Naive thymus-derived CD4-positive, alpha-beta T cell (primary cell): Measurements from ENCODE around the gene BLOC1S2. TPM values are rescaled to one million over a fixed set of nuclear protein-coding genes. Genes with fewer than 3 reads are reported as not detected.
"Not testable (repeated sequence)": the region's sequence is repeated elsewhere in the genome, so short reads cannot be mapped to it uniquely, and the experiment has no call there.

Experiments
- ATAC-seq: fragments of 150-1000 bp; cut with Tn5 transposase; 2 replicates; pipeline ENCODE4 v1.10.0; 2021; ENCODE audit warnings: mild to moderate bottlenecking, moderate library complexity
- CTCF ChIA-PET: fragments of 350-600 bp; sonication (Branson Sonifier 250); formaldehyde crosslinking; loops from one replicate; lab custom pipeline; 2021; ENCODE audit warnings: antibody characterized with exemption; lab: Charles Lee
- POLR2A ChIA-PET: fragments of 350-600 bp; sonication (Branson Sonifier 250); formaldehyde crosslinking; loops from one replicate; lab custom pipeline; 2021; ENCODE audit warnings: antibody characterized with exemption, inconsistent platforms; lab: Charles Lee
- DNase-seq, 9 donors: peaks; one replicate each; pipeline versions ENCODE4 v3.0.0 to v3.0.0-alpha.2; 2020 to 2022; ENCODE audit warnings: mixed read lengths in 1 of 9
- H3K27ac ChIP-seq: one replicate; pipeline ENCODE4 v1.7.0; 2013; ENCODE audit warnings: mild to moderate bottlenecking, low read depth, low read length, moderate library complexity
- H3K27me3 ChIP-seq, 2 donors: one replicate each; pipeline ENCODE4 v1.7.0; 2013; ENCODE audit warnings: low read length in 2 of 2, mild to moderate bottlenecking in 2 of 2, moderate library complexity in 2 of 2; ENCODE audit not compliant: control insufficient read depth in 2 of 2, insufficient read depth in 2 of 2
- H3K36me3 ChIP-seq, 3 experiments: 1 replicate in 2 of 3; 2 replicates in 1 of 3; pipeline ENCODE4 v1.7.0; 2013; ENCODE audit warnings: low read length in 3 of 3, mild to moderate bottlenecking in 3 of 3, moderate library complexity in 1 of 3; ENCODE audit not compliant: insufficient read depth in 3 of 3, control insufficient read depth in 2 of 3
- H3K4me1 ChIP-seq, 2 donors: one replicate each; pipeline ENCODE4 v1.7.0; 2013; ENCODE audit warnings: low read length in 2 of 2, mild to moderate bottlenecking in 2 of 2, moderate library complexity in 1 of 2; ENCODE audit not compliant: control insufficient read depth in 2 of 2, insufficient read depth in 2 of 2
- H3K4me3 ChIP-seq: 2 replicates; pipeline ENCODE4 v1.7.0; 2013; ENCODE audit warnings: mild to moderate bottlenecking, low read length
- H3K9me3 ChIP-seq, 3 experiments: 1 replicate in 2 of 3; 2 replicates in 1 of 3; pipeline ENCODE4 v1.7.0; 2013; ENCODE audit warnings: low read length in 3 of 3; ENCODE audit not compliant: control insufficient read depth in 2 of 3
- H3K27ac Mint-ChIP-seq, 9 donors: one replicate each; pipeline ENCODE4 v1.8.0; 2020 to 2022; ENCODE audit warnings: mixed read lengths in 9 of 9, mild to moderate bottlenecking in 8 of 9, moderate library complexity in 5 of 9, inconsistent platforms in 2 of 9
- H3K27me3 Mint-ChIP-seq, 5 donors: one replicate each; pipeline ENCODE4 v1.8.0; 2021 to 2022; ENCODE audit warnings: mixed read lengths in 5 of 5, mild to moderate bottlenecking in 1 of 5
- H3K36me3 Mint-ChIP-seq, 5 donors: one replicate each; pipeline ENCODE4 v1.8.0; 2020 to 2022; ENCODE audit warnings: mixed read lengths in 5 of 5, mild to moderate bottlenecking in 3 of 5, inconsistent platforms in 1 of 5
- H3K4me1 Mint-ChIP-seq, 7 donors: one replicate each; pipeline ENCODE4 v1.8.0; 2020 to 2022; ENCODE audit warnings: mixed read lengths in 7 of 7, mild to moderate bottlenecking in 3 of 7, inconsistent platforms in 1 of 7
- H3K4me3 Mint-ChIP-seq, 10 donors: one replicate each; pipeline ENCODE4 v1.8.0; 2020 to 2022; ENCODE audit warnings: mild to moderate bottlenecking in 10 of 10, mixed read lengths in 10 of 10, moderate library complexity in 6 of 10, inconsistent platforms in 2 of 10
- H3K9me3 Mint-ChIP-seq, 11 donors: one replicate each; pipeline ENCODE4 v1.8.0; 2020 to 2022; ENCODE audit warnings: mixed read lengths in 11 of 11, mild to moderate bottlenecking in 4 of 11, inconsistent platforms in 1 of 11, moderate library complexity in 1 of 11
- intact Hi-C, 2 donors: fragments of 100-400 bp; cut with micrococcal nuclease; formaldehyde crosslinking; loops; one replicate each; pipeline ENCODE4 v1.15.1; 2023
- polyA plus RNA-seq, 2 donors: library from polyadenylated mRNA; unstranded; fragments of 300-500 nt; fragmentation: Illumina TruSeq; gene quantifications; one replicate each; pipeline ENCODE4 v1.2.3, GENCODE V29; 2021
- total RNA-seq, 6 experiments: library from RNA in 5 of 6; stranded (reverse) in 5 of 6; gene quantifications; 1 replicate in 5 of 6; 2 replicates in 1 of 6; pipeline ENCODE4 v1.2.3 and lab custom pipeline; 2021 to 2026

The BLOC1S2 gene
- total and polyA plus RNA-seq, 7 experiments from 2014 or later: 31.5 to 63.4 (median 39.9) TPM

- Mint-ChIP-seq H3K4me3 (no peak overlapping the region), H3K27me3 (peaks cover 42 to 75% (median 47%) of the 10 kb centered on the region in 5 donors), H3K4me1 (no peaks in the 10 kb centered on the region), H3K9me3 (no peaks in the 10 kb centered on the region), H3K27ac (no peak overlapping the region), H3K36me3 (peaks cover 0 to 3% (median 0%) of the 10 kb centered on the region in 5 donors)
- Histone ChIP-seq H3K27ac (no peak overlapping the region), H3K4me1 (no peaks in the 10 kb centered on the region), H3K36me3 (no peaks in the 10 kb centered on the region), H3K9me3 (no peaks in the 10 kb centered on the region), H3K4me3 (no peak overlapping the region), H3K27me3 (no peaks in the 10 kb centered on the region)
- no peak for ATAC-seq
- POLR2A ChIA-PET: no interaction called here
- intact Hi-C loops: no loop called here
- no peak for DNase-seq
- CTCF ChIA-PET: no interaction called here
Observed at GRCh38 chr10:100315615-100316014, 29.1 kb upstream of the BLOC1S2 start.

- Mint-ChIP-seq H3K27me3 (peaks cover 38 to 76% (median 39%) of the 10 kb centered on the region in 5 donors), H3K9me3 (no peaks in the 10 kb centered on the region), H3K4me1 (no peaks in the 10 kb centered on the region), H3K36me3 (no peaks in the 10 kb centered on the region), H3K4me3 (no peak overlapping the region), H3K27ac (peak overlapping the region in 1 of 9 donors; percentile 47)
- intact Hi-C loops: no loop called here
- Histone ChIP-seq H3K4me1 (no peaks in the 10 kb centered on the region), H3K4me3 (no peak overlapping the region), H3K36me3 (no peaks in the 10 kb centered on the region), H3K9me3 (no peaks in the 10 kb centered on the region), H3K27ac (no peak overlapping the region), H3K27me3 (no peaks in the 10 kb centered on the region)
- ChIA-PET CTCF (interaction anchor here (0.5 to 0.6 kb wide), 2 partner anchors 614 to 841 kb away, joined by 3 read pairs; no protein-coding TSS in a partner anchor), POLR2A (no interaction called here)
- no peak for DNase-seq
- no peak for ATAC-seq
Observed at GRCh38 chr10:100311298-100311697, 24.8 kb upstream of the BLOC1S2 start.

GRCh38 chr10:100307684-100308083, 21.2 kb upstream of the BLOC1S2 start:
- Histone ChIP-seq H3K4me1 (no peaks in the 10 kb centered on the region), H3K36me3 (no peaks in the 10 kb centered on the region), H3K9me3 (no peaks in the 10 kb centered on the region), H3K27me3 (peaks cover 0 to 4% of the 10 kb centered on the region in 2 donors), H3K4me3 (no peak overlapping the region), H3K27ac (no peak overlapping the region)
- Mint-ChIP-seq H3K4me3 (no peak overlapping the region), H3K27ac (no peak overlapping the region), H3K27me3 (peaks cover 30 to 80% (median 49%) of the 10 kb centered on the region in 5 donors), H3K36me3 (no peaks in the 10 kb centered on the region), H3K9me3 (no peaks in the 10 kb centered on the region), H3K4me1 (no peaks in the 10 kb centered on the region)
- CTCF ChIA-PET: no interaction called here
- DNase-seq: no peak
- no peak for ATAC-seq
- intact Hi-C loops: no loop called here
- POLR2A ChIA-PET: no interaction called here

- ChIA-PET CTCF (no interaction called here), POLR2A (interaction anchor here (0.6 kb wide), 1 partner anchor 23 kb away, joined by 3 read pairs; no protein-coding TSS in a partner anchor)
- Histone ChIP-seq H3K36me3 (no peaks in the 10 kb centered on the region), H3K27ac (no peak overlapping the region), H3K4me1 (no peaks in the 10 kb centered on the region), H3K4me3 (no peak overlapping the region), H3K27me3 (peaks cover 0 to 4% of the 10 kb centered on the region in 2 donors), H3K9me3 (no peaks in the 10 kb centered on the region)
- DNase-seq: no peak
- intact Hi-C loops: no loop called here
- no peak overlapping the region for H3K27ac Mint-ChIP-seq
- H3K4me1 Mint-ChIP-seq: no peaks in the 10 kb centered on the region
- no peaks in the 10 kb centered on the region for H3K36me3 Mint-ChIP-seq
- H3K27me3 Mint-ChIP-seq: peaks cover 26 to 73% (median 47%) of the 10 kb centered on the region in 5 donors
- H3K4me3 Mint-ChIP-seq: no peak overlapping the region
- no peaks in the 10 kb centered on the region for H3K9me3 Mint-ChIP-seq
- ATAC-seq: no peak
Observed at GRCh38 chr10:100306861-100307260, 20.4 kb upstream of the BLOC1S2 start.

- no peaks in the 10 kb centered on the region for H3K4me1 ChIP-seq
- Mint-ChIP-seq H3K27ac (no peak overlapping the region), H3K27me3 (peaks cover 13 to 65% (median 48%) of the 10 kb centered on the region in 5 donors), H3K9me3 (peaks cover 0 to 5% (median 0%) of the 10 kb centered on the region in 11 donors), H3K4me3 (no peak overlapping the region), H3K36me3 (no peaks in the 10 kb centered on the region), H3K4me1 (no peaks in the 10 kb centered on the region)
- ChIA-PET POLR2A (interaction anchor here (0.7 kb wide), 1 partner anchor 178 kb away, joined by 3 read pairs; no protein-coding TSS in a partner anchor), CTCF (interaction anchor here (0.7 kb wide), 2 partner anchors 32 to 142 kb away, joined by 3 read pairs; no protein-coding TSS in a partner anchor)
- no peak overlapping the region for H3K27ac ChIP-seq
- ATAC-seq (no peak), DNase-seq (no peak)
- H3K9me3 ChIP-seq: no peaks in the 10 kb centered on the region
- peaks cover 0 to 4% of the 10 kb centered on the region in 2 donors for H3K27me3 ChIP-seq
- no peak overlapping the region for H3K4me3 ChIP-seq
- intact Hi-C loops: no loop called here
- no peaks in the 10 kb centered on the region for H3K36me3 ChIP-seq
Observed at GRCh38 chr10:100304414-100304813, 17.9 kb upstream of the BLOC1S2 start.

- Histone ChIP-seq H3K36me3 (no peaks in the 10 kb centered on the region), H3K4me3 (no peak overlapping the region), H3K27me3 (peaks cover 0 to 4% of the 10 kb centered on the region in 2 donors), H3K4me1 (no peaks in the 10 kb centered on the region), H3K27ac (no peak overlapping the region), H3K9me3 (no peaks in the 10 kb centered on the region)
- ChIA-PET CTCF (interaction anchor here (0.6 to 0.9 kb wide), 3 partner anchors 111 to 207 kb away, joined by 3 read pairs; no protein-coding TSS in a partner anchor), POLR2A (no interaction called here)
- Mint-ChIP-seq H3K27ac (no peak overlapping the region), H3K4me3 (no peak overlapping the region), H3K9me3 (peaks cover 0 to 5% (median 0%) of the 10 kb centered on the region in 11 donors), H3K4me1 (no peaks in the 10 kb centered on the region), H3K27me3 (peaks cover 13 to 65% (median 52%) of the 10 kb centered on the region in 5 donors), H3K36me3 (no peaks in the 10 kb centered on the region)
- ATAC-seq (peak; percentile 47), DNase-seq (no peak)
- intact Hi-C loops: loop anchor here (1.0 kb wide), 2 partner anchors 129 to 204 kb away; no protein-coding TSS in a partner anchor
Observed at GRCh38 chr10:100303724-100304319, 17.3 kb upstream of the BLOC1S2 start.

- H3K9me3 ChIP-seq, H3K36me3 ChIP-seq, POLR2A ChIA-PET, intact Hi-C loops, H3K27ac Mint-ChIP-seq, H3K27me3 ChIP-seq, DNase-seq, H3K36me3 Mint-ChIP-seq, H3K4me1 Mint-ChIP-seq, CTCF ChIA-PET, H3K4me3 ChIP-seq, H3K4me1 ChIP-seq, ATAC-seq, H3K4me3 Mint-ChIP-seq, H3K27ac ChIP-seq, H3K9me3 Mint-ChIP-seq: not testable (repeated sequence)
- peaks cover 24 to 60% (median 52%) of the 10 kb centered on the region in 5 donors for H3K27me3 Mint-ChIP-seq
Observed at GRCh38 chr10:100301123-100301522, 14.6 kb upstream of the BLOC1S2 start.
